Loucy (cell line): ENCODE results near the gene NXNL2.

ENCODE experiments used
- H2AFZ ChIP-seq: fragments of 200-600 bp; sonication (generic); 2 replicates; pipeline ENCODE4 v1.6.0; 2016; ENCODE audit warnings: antibody characterized with exemption, mild to moderate bottlenecking, low read length, moderate library complexity
- H3F3A ChIP-seq: fragments of 200-600 bp; 2 replicates; pipeline ENCODE4 v1.6.0; 2016; ENCODE audit warnings: antibody characterized with exemption, low read depth, mild to moderate bottlenecking
- H3K27me3 ChIP-seq: fragments of 200-600 bp; sonication (generic); 2 replicates; pipeline ENCODE4 v1.6.1; 2014; ENCODE audit warnings: low read length, mild to moderate bottlenecking; ENCODE audit not compliant: insufficient read depth, poor library complexity, severe bottlenecking
- H3K36me3 ChIP-seq: fragments of 200-600 bp; sonication (generic); 2 replicates; pipeline ENCODE4 v1.6.1; 2016; ENCODE audit warnings: low read length; ENCODE audit not compliant: insufficient read depth
- H3K4me1 ChIP-seq: fragments of 200-600 bp; sonication (generic); 2 replicates; pipeline ENCODE4 v1.5.1; 2014; ENCODE audit warnings: low read length, mild to moderate bottlenecking; ENCODE audit not compliant: insufficient read depth, poor library complexity, severe bottlenecking
- H3K4me2 ChIP-seq: fragments of 200-600 bp; sonication (generic); 2 replicates; pipeline ENCODE4 v1.6.0; 2014; ENCODE audit warnings: antibody characterized with exemption, low read length, low read depth, mild to moderate bottlenecking; ENCODE audit not compliant: poor library complexity, severe bottlenecking
- H3K4me3 ChIP-seq: fragments of 200-600 bp; sonication (generic); 2 replicates; pipeline ENCODE4 v1.5.1; 2014; ENCODE audit warnings: low read length, mild to moderate bottlenecking, mixed read lengths; ENCODE audit not compliant: poor library complexity, severe bottlenecking
- H3K79me2 ChIP-seq: fragments of 200-600 bp; sonication (generic); 2 replicates; pipeline ENCODE4 v1.6.1; 2014; ENCODE audit warnings: low read length; ENCODE audit not compliant: insufficient read depth
- H3K9ac ChIP-seq: fragments of 200-600 bp; sonication (generic); 2 replicates; pipeline ENCODE4 v1.6.0; 2014; ENCODE audit warnings: mild to moderate bottlenecking, low read depth, low read length, moderate library complexity; ENCODE audit not compliant: poor library complexity, severe bottlenecking
- H3K9me2 ChIP-seq: fragments of 200-600 bp; sonication (generic); replicated peaks from 2 replicates; pipeline ENCODE4 v1.6.1; 2016; ENCODE audit warnings: low read depth, low read length, mixed read lengths
- H3K9me3 ChIP-seq: fragments of 200-600 bp; sonication (generic); 2 replicates; pipeline ENCODE4 v1.6.1; 2014; ENCODE audit warnings: mild to moderate bottlenecking, antibody characterized with exemption, low read length, low read depth; ENCODE audit not compliant: insufficient read depth
- H4K20me1 ChIP-seq: fragments of 200-600 bp; sonication (generic); 2 replicates; pipeline ENCODE4 v1.6.0; 2014; ENCODE audit warnings: antibody characterized with exemption, low read length, mild to moderate bottlenecking; ENCODE audit not compliant: insufficient read depth, poor library complexity, severe bottlenecking
- CTCF ChIP-seq: fragments of 200-600 bp; sonication (generic); conservative IDR thresholded peaks from 2 replicates; pipeline ENCODE4 v1.5.1; 2014; ENCODE audit warnings: mild to moderate bottlenecking, antibody characterized with exemption, low read length
- EZH2phosphoT487 ChIP-seq: fragments of 200-600 bp; IDR thresholded peaks from 2 replicates; pipeline ENCODE4 v1.6.1; 2018; ENCODE audit warnings: antibody characterized with exemption, mild to moderate bottlenecking, moderate library complexity, borderline replicate concordance

NXNL2 gene

GRCh38 chr9:88578121-88579049 is 43.4 kb downstream of the NXNL2 start:
- H3K9me3 ChIP-seq, result no peaks in the 10 kb centered on the region
- H3K79me2 ChIP-seq, result no peaks in the 10 kb centered on the region
- H3K36me3 ChIP-seq, result no peaks in the 10 kb centered on the region
- peak overlapping the region; percentile 59 for H3K4me2 ChIP-seq
- no peaks in the 10 kb centered on the region for H3F3A ChIP-seq
- peak overlapping the region; percentile 88 for H2AFZ ChIP-seq
- H4K20me1 ChIP-seq, result no peaks in the 10 kb centered on the region
- peak overlapping the region; percentile 56 for H3K4me3 ChIP-seq
- TF ChIP-seq CTCF, result peak; percentile 98
- no peak for TF ChIP-seq EZH2phosphoT487
- no peak overlapping the region for H3K9ac ChIP-seq
- H3K4me1 ChIP-seq, result peaks cover 5% of the 10 kb centered on the region
- H3K27me3 ChIP-seq, result no peaks in the 10 kb centered on the region
- H3K9me2 ChIP-seq, result no peaks in the 10 kb centered on the region

GRCh38 chr9:88579050-88579715 is 44.2 kb downstream of the NXNL2 start:
- Histone ChIP-seq H3K4me2 (peak overlapping the region; percentile 59), H3K4me3 (no peak overlapping the region), H3K9me3 (no peaks in the 10 kb centered on the region), H3K9me2 (no peaks in the 10 kb centered on the region), H3K9ac (no peak overlapping the region), H3K36me3 (no peaks in the 10 kb centered on the region), H3K4me1 (peaks cover 11% of the 10 kb centered on the region), H3F3A (no peaks in the 10 kb centered on the region), H3K79me2 (no peaks in the 10 kb centered on the region), H2AFZ (peak overlapping the region; percentile 88; the same call in 1 of the 2 replicates), H4K20me1 (no peaks in the 10 kb centered on the region), H3K27me3 (no peaks in the 10 kb centered on the region)
- TF ChIP-seq CTCF (no peak), EZH2phosphoT487 (no peak)

GRCh38 chr9:88580961-88581360 is 46.0 kb downstream of the NXNL2 start:
- no peaks in the 10 kb centered on the region for H3K36me3 ChIP-seq
- TF ChIP-seq CTCF, result no peak
- no peak for TF ChIP-seq EZH2phosphoT487
- no peak overlapping the region for H3K4me2 ChIP-seq

More at GRCh38 chr9:88580961-88581360, 46.0 kb downstream of the NXNL2 start:
- Histone ChIP-seq H3K9ac (no peak overlapping the region), H3K4me3 (no peak overlapping the region), H3K4me1 (peaks cover 11% of the 10 kb centered on the region), H3K79me2 (no peaks in the 10 kb centered on the region), H3F3A (no peaks in the 10 kb centered on the region), H2AFZ (no peak overlapping the region), H3K9me3 (no peaks in the 10 kb centered on the region), H3K27me3 (no peaks in the 10 kb centered on the region), H4K20me1 (no peaks in the 10 kb centered on the region), H3K9me2 (no peaks in the 10 kb centered on the region)
